NB4 (cell line): Measurements from ENCODE around the gene GABBR2.

Experiments used
- MAX ChIP-seq: IDR thresholded peaks from 2 replicates; pipeline ENCODE4 v1.6.1; 2011; ENCODE audit warnings: low read depth, low read length
- TF ChIP-seq, protein P1 (sequence below): IDR thresholded peaks from one replicate; pipeline ENCODE4 v1.5.1; 2012; ENCODE audit warnings: low read depth, low read length

DNA sequence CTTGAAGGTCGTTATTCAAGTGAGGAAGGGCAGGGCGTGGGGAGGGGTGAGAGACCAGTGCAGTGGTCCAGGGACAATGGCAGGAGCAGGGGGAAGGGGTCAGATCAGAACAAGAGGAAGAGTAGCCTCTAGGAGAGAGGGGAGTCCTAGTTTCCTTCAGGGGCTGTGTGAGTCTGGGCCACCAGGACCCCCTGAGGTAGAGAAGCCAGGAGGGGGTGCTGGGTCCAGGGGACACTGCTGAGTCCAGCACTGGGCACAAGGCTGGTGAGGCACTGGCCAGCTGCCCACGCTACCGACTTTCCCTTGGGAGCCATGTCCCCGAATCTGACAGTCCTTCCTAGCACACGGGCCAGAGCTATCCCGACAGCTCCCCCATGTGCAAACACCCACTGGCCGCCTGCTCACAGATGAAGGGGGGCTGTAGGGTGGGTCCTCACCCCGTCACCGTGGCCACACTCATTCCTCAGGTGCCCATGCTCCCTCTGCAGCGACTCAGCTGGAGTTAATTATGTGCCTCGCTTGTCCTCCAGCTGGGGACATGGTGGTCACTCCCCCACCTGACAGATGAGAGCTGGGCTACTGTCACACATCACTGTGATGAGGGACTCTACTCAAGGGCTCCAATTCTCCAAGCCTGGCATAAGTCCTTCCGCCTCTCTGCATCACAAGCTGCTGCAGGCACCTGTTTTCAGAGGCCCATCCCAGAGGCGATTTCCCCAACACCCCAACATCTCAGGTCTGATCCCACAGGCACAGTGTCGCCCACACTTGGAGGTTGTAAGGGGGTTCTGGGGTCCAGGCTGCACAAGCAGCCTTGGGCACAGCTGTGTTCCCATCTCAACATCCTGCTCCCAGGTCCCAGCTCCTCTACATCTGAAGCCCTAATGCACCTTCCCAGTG, 115.1 kb downstream of the GABBR2 start:
- TF ChIP-seq, protein P1, sequence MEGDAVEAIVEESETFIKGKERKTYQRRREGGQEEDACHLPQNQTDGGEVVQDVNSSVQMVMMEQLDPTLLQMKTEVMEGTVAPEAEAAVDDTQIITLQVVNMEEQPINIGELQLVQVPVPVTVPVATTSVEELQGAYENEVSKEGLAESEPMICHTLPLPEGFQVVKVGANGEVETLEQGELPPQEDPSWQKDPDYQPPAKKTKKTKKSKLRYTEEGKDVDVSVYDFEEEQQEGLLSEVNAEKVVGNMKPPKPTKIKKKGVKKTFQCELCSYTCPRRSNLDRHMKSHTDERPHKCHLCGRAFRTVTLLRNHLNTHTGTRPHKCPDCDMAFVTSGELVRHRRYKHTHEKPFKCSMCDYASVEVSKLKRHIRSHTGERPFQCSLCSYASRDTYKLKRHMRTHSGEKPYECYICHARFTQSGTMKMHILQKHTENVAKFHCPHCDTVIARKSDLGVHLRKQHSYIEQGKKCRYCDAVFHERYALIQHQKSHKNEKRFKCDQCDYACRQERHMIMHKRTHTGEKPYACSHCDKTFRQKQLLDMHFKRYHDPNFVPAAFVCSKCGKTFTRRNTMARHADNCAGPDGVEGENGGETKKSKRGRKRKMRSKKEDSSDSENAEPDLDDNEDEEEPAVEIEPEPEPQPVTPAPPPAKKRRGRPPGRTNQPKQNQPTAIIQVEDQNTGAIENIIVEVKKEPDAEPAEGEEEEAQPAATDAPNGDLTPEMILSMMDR: no peak
- no peak for TF ChIP-seq MAX
